Colonic mucosa (tissue), 4 donors: ENCODE results near the gene MME. TPM values are rescaled to one million over a fixed set of nuclear protein-coding genes. Genes with fewer than 3 reads are reported as not detected.

Experiments used
- DNase-seq: peaks from one replicate; pipeline ENCODE4 v3.0.0-alpha.2; 2020
- H3K27ac ChIP-seq: fragments of 200-600 bp; one replicate; pipeline ENCODE4 v1.8.0; 2021
- H3K27me3 ChIP-seq: fragments of 200-600 bp; one replicate; pipeline ENCODE4 v1.8.0; 2021
- H3K36me3 ChIP-seq: fragments of 200-600 bp; one replicate; pipeline ENCODE4 v1.8.0; 2021
- H3K4me1 ChIP-seq: fragments of 200-600 bp; one replicate; pipeline ENCODE4 v1.8.0; 2021; ENCODE audit warnings: mild to moderate bottlenecking
- H3K4me3 ChIP-seq: fragments of 200-600 bp; one replicate; pipeline ENCODE4 v1.8.0; 2021
- H3K9ac ChIP-seq, 2 donors: one replicate each; pipeline ENCODE4 v1.7.0; 2013; ENCODE audit warnings: control low read depth in 2 of 2, low read depth in 2 of 2, low read length in 2 of 2
- H3K9me3 ChIP-seq: fragments of 200-600 bp; one replicate; pipeline ENCODE4 v1.8.0; 2021
- CTCF ChIP-seq: fragments of 200-600 bp; IDR thresholded peaks from one replicate; pipeline ENCODE4 v1.8.0; 2022; ENCODE audit warnings: antibody characterized with exemption, mild to moderate bottlenecking
- intact Hi-C: fragments of 100-400 bp; cut with DNase I; formaldehyde crosslinking; loops from one replicate; pipeline ENCODE4 v1.14.1; 2022
- total RNA-seq, 2 donors: library from RNA; stranded (reverse); fragmentation: NEBNext Ultra II Directional in 1 of 2; extraction: Animal tissue kit (Norgen Biotek cat#: 25700) in 1 of 2; gene quantifications; one replicate each; pipeline ENCODE4 v1.2.1, GENCODE V29; 2021
- donor health status: healthy.
- donor health status: DM: no; HTN: no; CAD: no.
- donor health status: DM: no; HTN: no; CAD: no.

MME gene
- total RNA-seq: 1 to 10 TPM; 1.4 to 2.6 TPM

- H3K9me3 ChIP-seq: no peaks in the 10 kb centered on the region
- no peaks in the 10 kb centered on the region for H3K36me3 ChIP-seq
- TF ChIP-seq CTCF: no peak
- DNase-seq: no peak
- peak within 1 kb of the TSS; percentile 42 for H3K4me3 ChIP-seq
- H3K27ac ChIP-seq: no peak within 1 kb of the TSS
- H3K9ac ChIP-seq: no peak within 1 kb of the TSS
- H3K27me3 ChIP-seq: peaks cover 20% of the 10 kb centered on the region
- H3K4me1 ChIP-seq: no peaks in the 10 kb centered on the region
- intact Hi-C loops: no loop called here
These were observed at the start of gene MME for GRCh38 chr3:155079746-155080487. Gene MME, plus strand, starts transcription at chr3:155080319. Its CDS starts 3,849 bp downstream, at chr3:155084168.

DNA sequence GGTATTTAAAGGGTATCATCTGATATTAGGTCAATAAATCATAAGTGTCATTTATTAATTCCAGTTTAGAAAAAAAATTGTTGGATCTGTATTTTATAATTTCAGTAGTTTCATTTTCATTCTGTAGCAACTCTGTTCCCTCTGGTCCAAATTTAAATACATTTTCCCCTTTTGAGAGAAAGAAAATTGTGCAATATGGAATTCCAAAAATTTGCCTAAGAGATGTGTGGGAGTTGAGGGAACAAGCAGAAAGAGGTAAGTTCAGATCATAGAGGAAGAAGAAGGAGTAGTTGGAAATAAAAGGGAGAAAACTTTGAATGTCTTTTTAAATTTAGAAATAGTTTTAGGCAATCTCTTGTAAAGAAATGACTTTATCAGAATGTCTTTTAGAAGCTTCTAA lies 48.9 kb upstream of the MME start:
- intact Hi-C loops: no loop called here
- Histone ChIP-seq H3K4me3 (no peak overlapping the region), H3K36me3 (no peaks in the 10 kb centered on the region), H3K27ac (no peak overlapping the region), H3K9me3 (no peaks in the 10 kb centered on the region), H3K4me1 (no peaks in the 10 kb centered on the region), H3K9ac (no peak overlapping the region), H3K27me3 (no peaks in the 10 kb centered on the region)
- no peak for DNase-seq
- TF ChIP-seq CTCF: no peak

DNA sequence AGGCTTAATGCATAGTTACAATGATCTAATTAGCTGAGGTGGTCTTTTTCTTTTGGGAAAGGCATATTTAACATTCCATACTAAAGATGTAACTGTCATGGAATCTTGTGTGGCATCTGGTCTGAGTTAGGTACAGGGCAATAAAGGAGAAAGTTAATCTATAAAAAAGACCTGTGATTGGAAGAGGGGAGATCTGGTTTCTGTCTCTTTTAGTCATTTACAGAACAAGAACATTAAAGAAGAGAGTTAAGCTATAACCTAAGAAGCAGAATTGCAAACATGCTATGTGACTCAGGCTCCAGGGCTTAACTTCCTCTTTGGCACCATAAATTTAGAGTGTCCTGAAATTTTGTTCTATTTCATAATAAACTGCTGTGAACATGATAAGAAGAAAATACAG lies 47.2 kb upstream of the MME start:
- Histone ChIP-seq H3K27me3 (no peaks in the 10 kb centered on the region), H3K9ac (no peak overlapping the region), H3K36me3 (no peaks in the 10 kb centered on the region), H3K4me1 (no peaks in the 10 kb centered on the region), H3K27ac (no peak overlapping the region), H3K9me3 (no peaks in the 10 kb centered on the region), H3K4me3 (no peak overlapping the region)
- no peak for TF ChIP-seq CTCF
- no peak for DNase-seq
- intact Hi-C loops: no loop called here

DNA sequence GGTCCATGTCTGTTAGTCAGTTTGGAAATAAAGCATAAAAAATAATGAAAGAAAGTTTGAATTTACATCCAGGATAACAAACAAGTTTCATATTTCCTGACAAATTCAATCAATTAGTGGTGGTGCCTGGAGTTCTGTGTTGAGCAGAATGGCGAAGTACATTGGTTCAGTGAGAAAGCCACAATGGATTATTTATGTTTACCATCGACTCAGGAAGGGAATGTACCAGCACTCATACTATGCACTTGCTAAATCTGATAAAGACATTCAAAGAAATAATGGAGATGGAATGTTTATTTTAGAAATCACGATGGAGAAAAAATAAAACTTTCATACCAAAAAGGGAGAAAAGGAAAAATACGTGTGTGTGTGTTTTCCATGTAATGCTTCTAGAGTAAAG lies 45.3 kb upstream of the MME start:
- Histone ChIP-seq H3K9me3 (no peaks in the 10 kb centered on the region), H3K9ac (no peak overlapping the region), H3K4me3 (no peak overlapping the region), H3K27me3 (no peaks in the 10 kb centered on the region), H3K27ac (no peak overlapping the region), H3K36me3 (no peaks in the 10 kb centered on the region), H3K4me1 (no peaks in the 10 kb centered on the region)
- no peak for DNase-seq
- intact Hi-C loops: no loop called here
- TF ChIP-seq CTCF: no peak

- intact Hi-C loops: no loop called here
- Histone ChIP-seq H3K36me3 (no peaks in the 10 kb centered on the region), H3K9me3 (no peaks in the 10 kb centered on the region), H3K27ac (no peak overlapping the region), H3K4me3 (no peak overlapping the region), H3K27me3 (no peaks in the 10 kb centered on the region), H3K9ac (no peak overlapping the region), H3K4me1 (no peaks in the 10 kb centered on the region)
- DNase-seq: no peak
- no peak for TF ChIP-seq CTCF
These were observed 44.6 kb upstream of the MME start for GRCh38 chr3:155035553-155035952.
